ENCODE results near the gene GPR153. TPM values are rescaled to one million over a fixed set of nuclear protein-coding genes. Genes with fewer than 3 reads are reported as not detected.

Gene GPR153
- total RNA-seq, 1 donor from 2014 or later: 25.0 TPM

DNA sequence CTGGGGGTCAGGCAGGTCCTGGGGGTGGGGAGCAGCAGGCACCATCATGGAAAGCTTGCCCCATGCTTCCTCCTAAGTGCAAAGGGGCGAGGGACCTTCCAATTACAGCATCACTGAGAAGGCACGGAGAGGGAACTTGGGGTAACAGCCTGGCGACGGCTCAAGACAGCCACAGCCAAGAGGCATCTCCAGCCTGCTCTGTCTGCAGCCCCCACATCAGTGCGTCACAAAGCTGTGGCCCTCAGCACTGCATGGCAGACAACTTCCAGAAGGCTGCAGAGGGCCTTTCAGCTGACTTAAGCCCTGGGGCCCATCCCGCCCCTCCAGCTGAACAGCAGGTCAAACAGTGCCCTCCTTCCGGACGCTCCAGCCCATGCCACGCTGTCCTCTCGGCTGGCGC is 13.2 kb upstream of the GPR153 start:
- Mint-ChIP-seq H3K4me3 (no peak overlapping the region), H3K36me3 (no peaks in the 10 kb centered on the region), H3K27me3 (ENCODE audit: low read depth) (no peaks in the 10 kb centered on the region), H3K9me3 (no peaks in the 10 kb centered on the region), H3K27ac (no peak overlapping the region), H3K4me1 (peaks cover 54% of the 10 kb centered on the region)
- TF ChIP-seq, protein P1, sequence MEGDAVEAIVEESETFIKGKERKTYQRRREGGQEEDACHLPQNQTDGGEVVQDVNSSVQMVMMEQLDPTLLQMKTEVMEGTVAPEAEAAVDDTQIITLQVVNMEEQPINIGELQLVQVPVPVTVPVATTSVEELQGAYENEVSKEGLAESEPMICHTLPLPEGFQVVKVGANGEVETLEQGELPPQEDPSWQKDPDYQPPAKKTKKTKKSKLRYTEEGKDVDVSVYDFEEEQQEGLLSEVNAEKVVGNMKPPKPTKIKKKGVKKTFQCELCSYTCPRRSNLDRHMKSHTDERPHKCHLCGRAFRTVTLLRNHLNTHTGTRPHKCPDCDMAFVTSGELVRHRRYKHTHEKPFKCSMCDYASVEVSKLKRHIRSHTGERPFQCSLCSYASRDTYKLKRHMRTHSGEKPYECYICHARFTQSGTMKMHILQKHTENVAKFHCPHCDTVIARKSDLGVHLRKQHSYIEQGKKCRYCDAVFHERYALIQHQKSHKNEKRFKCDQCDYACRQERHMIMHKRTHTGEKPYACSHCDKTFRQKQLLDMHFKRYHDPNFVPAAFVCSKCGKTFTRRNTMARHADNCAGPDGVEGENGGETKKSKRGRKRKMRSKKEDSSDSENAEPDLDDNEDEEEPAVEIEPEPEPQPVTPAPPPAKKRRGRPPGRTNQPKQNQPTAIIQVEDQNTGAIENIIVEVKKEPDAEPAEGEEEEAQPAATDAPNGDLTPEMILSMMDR (IDR thresholded peaks at IDR 0.05; ENCODE audit: unreplicated experiment): no peak
- no peak for DNase-seq (ENCODE audit: low spot score in 2 of 2, unreplicated experiment in 2 of 2)

DNA sequence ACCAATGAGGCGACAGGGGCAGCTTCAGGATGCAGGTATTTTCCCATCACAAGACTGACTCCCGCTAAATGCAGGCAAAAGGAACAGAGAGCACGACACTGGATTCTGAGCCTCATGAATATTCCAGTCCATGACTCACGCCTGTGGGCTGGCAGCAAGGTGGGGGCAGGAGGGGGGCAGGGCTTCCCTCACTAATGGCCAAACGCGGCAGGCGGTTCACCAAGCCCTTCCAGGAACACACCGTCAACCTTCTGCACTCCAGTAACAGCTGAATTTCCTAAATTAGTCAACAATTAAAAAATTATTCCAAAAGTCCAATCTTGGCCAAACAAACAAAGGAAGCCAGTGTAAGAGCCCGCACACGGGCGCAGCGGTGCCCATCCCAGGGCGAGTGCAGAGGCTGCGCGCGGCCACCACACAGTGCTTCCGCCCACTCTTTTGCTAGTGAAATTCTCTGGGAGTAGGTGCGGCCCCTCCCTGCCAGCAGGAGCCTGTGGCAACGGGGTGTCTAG is 12.5 kb upstream of the GPR153 start:
- no peak overlapping the region for H3K27ac Mint-ChIP-seq
- H3K27me3 Mint-ChIP-seq (ENCODE audit: low read depth): no peaks in the 10 kb centered on the region
- no peak for DNase-seq (ENCODE audit: low spot score in 2 of 2, unreplicated experiment in 2 of 2)
- TF ChIP-seq, protein P1 (IDR thresholded peaks at IDR 0.05; ENCODE audit: unreplicated experiment): no peak
- H3K4me3 Mint-ChIP-seq: no peak overlapping the region
- no peaks in the 10 kb centered on the region for H3K9me3 Mint-ChIP-seq
- H3K4me1 Mint-ChIP-seq: peaks cover 61% of the 10 kb centered on the region
- no peaks in the 10 kb centered on the region for H3K36me3 Mint-ChIP-seq

DNA sequence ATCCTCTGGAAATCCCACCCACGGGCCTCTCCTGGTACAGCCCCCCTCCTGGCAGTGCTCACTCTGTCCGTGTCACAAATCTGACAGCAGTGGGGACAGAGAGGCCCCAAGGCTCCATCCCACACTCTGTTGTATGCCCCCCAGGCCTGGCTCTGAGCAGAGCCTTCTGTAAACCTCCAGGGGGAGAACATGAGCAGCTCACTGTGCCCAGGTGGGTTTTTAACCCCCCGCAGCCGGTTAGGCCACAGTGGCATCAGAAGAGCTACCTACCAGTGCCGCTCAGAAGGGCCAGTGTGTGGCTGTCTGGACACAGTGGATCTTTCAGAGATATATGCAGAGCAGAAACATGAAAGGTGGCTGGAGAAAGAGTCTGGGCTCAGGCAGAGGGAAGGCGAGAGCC is 12.0 kb upstream of the GPR153 start:
- peaks cover 66% of the 10 kb centered on the region for H3K4me1 Mint-ChIP-seq
- H3K27me3 Mint-ChIP-seq (ENCODE audit: low read depth): no peaks in the 10 kb centered on the region
- no peaks in the 10 kb centered on the region for H3K36me3 Mint-ChIP-seq
- H3K4me3 Mint-ChIP-seq: no peak overlapping the region
- TF ChIP-seq, protein P1 (IDR thresholded peaks at IDR 0.05; ENCODE audit: unreplicated experiment): no peak
- no peak for DNase-seq (ENCODE audit: low spot score in 2 of 2, unreplicated experiment in 2 of 2)
- H3K27ac Mint-ChIP-seq: no peak overlapping the region
- H3K9me3 Mint-ChIP-seq: no peaks in the 10 kb centered on the region

DNA sequence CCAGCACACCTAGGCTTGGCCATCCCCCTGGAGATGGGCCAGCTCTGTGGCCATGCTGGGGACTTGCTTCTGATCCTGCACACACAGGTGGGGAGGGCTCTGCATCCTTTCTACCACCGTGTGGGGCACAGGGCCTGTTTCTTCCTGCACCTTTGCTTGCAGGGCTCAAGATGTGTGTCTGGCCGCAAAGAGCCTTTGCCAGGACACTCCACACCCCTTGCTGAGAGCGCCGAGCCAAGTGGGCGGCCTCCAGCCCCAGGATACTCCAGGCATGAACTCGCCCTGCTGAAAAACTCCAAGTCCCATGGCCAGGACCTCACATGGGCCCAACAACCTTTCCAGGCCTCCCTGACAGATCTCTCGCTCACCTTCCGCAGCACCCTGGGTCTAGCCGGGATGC is 11.6 kb upstream of the GPR153 start:
- no peaks in the 10 kb centered on the region for H3K9me3 Mint-ChIP-seq
- TF ChIP-seq, protein P1 (IDR thresholded peaks at IDR 0.05; ENCODE audit: unreplicated experiment): no peak

DNA sequence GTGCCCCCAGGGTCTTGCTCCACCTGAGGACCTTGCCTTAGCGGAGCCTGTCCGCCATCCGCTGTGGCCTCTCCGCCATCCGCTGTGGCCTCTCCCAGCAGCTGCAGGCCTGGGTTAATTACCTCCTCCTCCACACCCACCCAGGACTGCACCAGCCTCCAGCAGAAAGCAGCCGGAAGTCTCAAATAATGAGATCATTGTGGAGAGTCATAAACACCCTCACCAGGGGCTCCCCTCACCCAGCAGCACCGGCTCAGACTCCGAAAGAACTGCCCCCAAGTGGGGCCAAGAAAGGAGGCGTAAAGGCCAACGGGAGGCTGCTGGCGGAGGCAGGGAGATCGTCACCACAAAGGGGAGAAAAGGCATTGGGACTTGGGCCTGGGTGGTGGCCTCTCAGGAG is 10.7 kb upstream of the GPR153 start:
- no peaks in the 10 kb centered on the region for H3K36me3 Mint-ChIP-seq
- H3K27ac Mint-ChIP-seq: peak overlapping the region; percentile 79
- no peaks in the 10 kb centered on the region for H3K9me3 Mint-ChIP-seq
- H3K4me3 Mint-ChIP-seq: no peak overlapping the region
- peaks cover 74% of the 10 kb centered on the region for H3K4me1 Mint-ChIP-seq
- H3K27me3 Mint-ChIP-seq (ENCODE audit: low read depth): no peaks in the 10 kb centered on the region
- TF ChIP-seq, protein P1 (IDR thresholded peaks at IDR 0.05; ENCODE audit: unreplicated experiment): no peak
- DNase-seq (ENCODE audit: low spot score in 2 of 2, unreplicated experiment in 2 of 2): no peak

More for the DNA sequence above, 11.6 kb upstream of the GPR153 start:
- H3K4me1 Mint-ChIP-seq: peaks cover 70% of the 10 kb centered on the region
- no peaks in the 10 kb centered on the region for H3K27me3 Mint-ChIP-seq (ENCODE audit: low read depth)
- H3K4me3 Mint-ChIP-seq: no peak overlapping the region
- no peak overlapping the region for H3K27ac Mint-ChIP-seq
- no peaks in the 10 kb centered on the region for H3K36me3 Mint-ChIP-seq
- no peak for DNase-seq (ENCODE audit: low spot score in 2 of 2, unreplicated experiment in 2 of 2)

DNA sequence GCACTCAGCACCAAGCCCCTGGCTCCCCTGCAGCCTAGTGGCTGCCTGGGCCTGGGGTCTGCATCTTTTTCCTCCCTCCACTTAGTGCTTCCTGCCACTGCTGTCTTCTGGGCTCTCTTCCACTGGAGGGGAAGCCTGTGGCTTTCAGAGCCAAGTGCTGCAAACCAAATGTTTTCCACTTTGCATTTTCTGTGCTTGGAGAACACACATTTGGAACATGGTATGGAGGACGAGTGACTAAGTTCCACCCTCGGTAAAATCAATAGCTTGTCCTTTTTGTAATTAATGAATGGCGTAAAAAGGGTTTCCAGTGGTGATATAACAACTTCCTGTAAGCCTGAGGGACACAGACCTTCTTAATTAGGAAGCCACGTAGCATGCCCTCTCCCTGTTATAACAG is 10.1 kb upstream of the GPR153 start:
- H3K36me3 Mint-ChIP-seq: no peaks in the 10 kb centered on the region
- DNase-seq (ENCODE audit: low spot score in 2 of 2, unreplicated experiment in 2 of 2): no peak
- TF ChIP-seq, protein P1 (IDR thresholded peaks at IDR 0.05; ENCODE audit: unreplicated experiment): no peak
- no peak overlapping the region for H3K27ac Mint-ChIP-seq
- peaks cover 70% of the 10 kb centered on the region for H3K4me1 Mint-ChIP-seq
- no peaks in the 10 kb centered on the region for H3K27me3 Mint-ChIP-seq (ENCODE audit: low read depth)
- H3K9me3 Mint-ChIP-seq: no peaks in the 10 kb centered on the region
- H3K4me3 Mint-ChIP-seq: no peak overlapping the region
